Activated naive CD4-positive, alpha-beta T cell treated with Interleukin-2 at 50 U/mL for 16 hours (primary cell): Measurements from ENCODE around the gene BLOC1S4.
A peak's percentile ranks its signal among the peaks of the same experiment; 100 is the strongest.
"Not testable (repeated sequence)": the region's sequence is repeated elsewhere in the genome, so short reads cannot be mapped to it uniquely, and the experiment has no call there.

ENCODE experiments used
- DNase-seq: peaks from one replicate; pipeline ENCODE4 v3.0.0-alpha.2; 2020

Gene BLOC1S4

GRCh38 chr4:6719611-6720179 lies 3.7 kb downstream of the BLOC1S4 start:
- DNase-seq = no peak

DNA sequence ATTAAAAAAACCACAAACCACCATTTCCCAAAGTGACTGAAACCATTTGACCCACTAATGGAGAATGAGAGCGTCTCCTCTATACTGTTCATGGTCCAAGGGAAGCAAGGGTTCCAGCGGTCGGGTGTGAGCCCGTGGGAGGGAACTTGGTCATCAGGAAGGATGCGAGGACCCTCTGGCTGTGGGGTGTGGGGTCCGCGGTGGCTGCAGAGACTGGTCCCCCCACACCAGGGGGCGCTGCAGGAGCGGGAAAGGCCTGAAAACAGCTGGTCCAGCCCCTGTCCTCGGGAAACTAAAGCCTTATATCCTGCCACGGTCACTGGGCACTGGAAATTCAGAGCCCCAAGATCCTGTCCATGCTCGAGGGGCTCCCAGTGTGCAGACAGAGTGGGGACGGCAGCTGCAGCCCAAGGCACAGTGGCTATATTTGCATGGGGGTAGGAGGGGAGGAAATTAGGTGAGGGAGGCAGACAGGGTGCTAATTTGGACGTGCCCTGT lies 4.3 kb downstream of the BLOC1S4 start:
- peak; percentile 81 for DNase-seq

DNA sequence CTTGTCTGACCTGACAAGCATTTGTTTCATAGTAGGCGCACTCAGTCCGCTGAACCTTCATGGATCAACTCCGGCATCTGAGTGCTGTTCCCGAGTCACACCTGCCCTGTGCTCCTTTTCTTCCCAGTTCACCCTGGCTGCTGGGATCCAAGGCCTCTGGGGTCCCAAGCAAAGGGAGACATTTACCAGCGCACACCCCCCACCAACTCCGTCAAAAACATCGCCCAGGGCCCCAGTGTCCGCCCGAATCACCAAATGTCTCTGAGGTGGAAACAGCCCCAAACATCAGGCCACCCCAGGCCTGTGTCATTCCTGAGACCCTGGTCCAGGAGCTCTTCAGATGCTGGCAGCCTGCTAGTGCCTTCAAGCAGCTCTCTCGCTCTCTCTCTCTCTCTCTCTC lies 5.1 kb downstream of the BLOC1S4 start:
- no peak for DNase-seq

GRCh38 chr4:6722891-6723290 lies 6.9 kb downstream of the BLOC1S4 start:
- no peak for DNase-seq

DNA sequence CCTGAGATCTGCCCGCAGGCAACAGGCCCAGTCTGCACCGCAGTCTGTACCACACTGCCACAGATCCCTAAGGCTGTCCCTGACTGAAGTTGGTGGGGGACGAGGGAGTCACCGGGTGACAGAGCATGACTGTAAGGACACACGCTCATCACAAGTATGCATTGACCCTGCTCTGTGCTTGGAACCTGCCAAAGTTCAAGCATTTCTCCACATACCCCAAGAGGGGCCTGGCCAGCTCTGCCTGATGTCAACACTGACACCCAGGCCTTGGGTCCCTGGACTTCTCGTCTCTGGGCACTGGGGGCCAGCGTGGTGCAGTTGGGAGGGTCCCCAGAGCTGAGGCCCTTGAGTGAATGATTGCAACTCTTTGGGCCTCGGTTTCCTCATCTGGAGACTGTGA lies 7.9 kb downstream of the BLOC1S4 start:
- DNase-seq = no peak

GRCh38 chr4:6724421-6725111 lies 8.6 kb downstream of the BLOC1S4 start:
- no peak for DNase-seq

DNA sequence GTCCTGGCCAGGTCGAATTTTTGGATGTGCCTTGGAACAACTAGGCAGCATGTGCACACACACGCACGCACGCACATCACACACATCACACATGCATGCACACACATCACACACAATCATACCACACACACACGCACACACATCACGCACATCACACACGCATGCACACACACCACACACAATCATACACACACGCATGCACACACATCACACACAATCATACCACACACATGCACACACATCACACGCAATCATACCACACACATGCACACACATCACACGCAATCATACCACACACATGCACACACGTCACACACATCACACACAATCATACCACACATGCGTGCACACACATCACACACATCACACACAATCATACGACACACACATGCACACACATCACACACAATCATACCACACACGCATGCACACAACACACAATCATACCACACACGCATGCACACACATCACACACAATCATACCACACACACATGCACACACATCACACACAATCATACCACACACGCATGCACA lies 9.5 kb downstream of the BLOC1S4 start:
- not testable (repeated sequence) for DNase-seq

DNA sequence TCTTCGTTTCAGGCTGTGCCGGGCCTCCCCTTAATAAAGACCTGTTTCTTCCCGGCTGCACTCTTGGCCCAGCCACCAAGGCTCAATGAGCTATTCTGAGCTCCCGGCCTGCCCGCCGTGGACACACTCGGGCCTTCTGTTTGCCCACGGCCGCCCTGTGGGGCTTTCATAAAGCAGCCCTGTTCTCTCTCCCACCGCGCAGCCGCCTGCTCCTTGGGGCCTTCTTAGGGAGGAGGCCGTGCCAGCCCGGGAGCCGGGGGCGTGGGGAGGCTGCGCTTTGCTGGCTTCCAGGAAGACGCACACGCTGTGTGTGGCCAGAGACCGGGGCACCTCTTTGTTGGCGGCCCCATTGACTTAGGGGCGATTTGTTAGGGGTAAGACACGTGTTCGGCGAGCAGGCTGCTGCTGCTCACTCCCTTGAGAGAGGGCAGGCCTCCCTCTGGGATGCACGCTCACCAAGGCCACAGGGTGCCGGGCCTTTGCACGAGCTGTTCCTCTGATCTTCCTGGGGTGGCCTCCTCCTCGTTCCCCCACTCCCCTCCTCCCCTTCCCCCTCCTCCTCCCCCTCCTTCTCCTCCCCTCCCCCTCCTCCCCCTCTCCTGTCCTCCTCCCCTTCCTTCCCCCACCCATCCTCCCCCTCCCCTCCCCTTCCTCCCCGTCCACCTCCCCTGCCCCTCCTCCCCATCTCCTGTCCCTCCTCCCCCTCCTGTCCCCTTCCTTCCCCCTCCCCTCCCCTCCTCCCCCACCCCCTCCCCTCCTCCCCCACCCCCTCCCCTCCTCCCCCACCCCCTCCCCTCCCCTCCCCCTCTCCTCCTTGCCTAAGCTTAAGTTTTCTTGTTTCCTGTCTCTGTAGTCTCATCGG lies 11.3 kb downstream of the BLOC1S4 start:
- DNase-seq = no peak

DNA sequence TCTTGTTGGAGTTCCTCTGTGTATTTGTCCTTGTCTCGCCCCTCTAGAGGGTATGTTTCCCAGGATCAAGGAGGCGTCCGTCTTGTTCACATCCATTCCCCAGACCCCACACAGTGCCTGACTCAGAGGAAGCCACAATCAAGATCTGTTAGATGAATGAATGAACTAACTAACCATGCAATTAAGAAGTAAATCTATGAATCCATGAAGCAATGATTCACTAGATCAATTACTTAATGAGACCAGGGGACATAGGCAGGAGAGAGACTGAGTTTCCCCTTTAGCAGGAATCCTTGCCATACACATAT lies 11.9 kb downstream of the BLOC1S4 start:
- DNase-seq = no peak

DNA sequence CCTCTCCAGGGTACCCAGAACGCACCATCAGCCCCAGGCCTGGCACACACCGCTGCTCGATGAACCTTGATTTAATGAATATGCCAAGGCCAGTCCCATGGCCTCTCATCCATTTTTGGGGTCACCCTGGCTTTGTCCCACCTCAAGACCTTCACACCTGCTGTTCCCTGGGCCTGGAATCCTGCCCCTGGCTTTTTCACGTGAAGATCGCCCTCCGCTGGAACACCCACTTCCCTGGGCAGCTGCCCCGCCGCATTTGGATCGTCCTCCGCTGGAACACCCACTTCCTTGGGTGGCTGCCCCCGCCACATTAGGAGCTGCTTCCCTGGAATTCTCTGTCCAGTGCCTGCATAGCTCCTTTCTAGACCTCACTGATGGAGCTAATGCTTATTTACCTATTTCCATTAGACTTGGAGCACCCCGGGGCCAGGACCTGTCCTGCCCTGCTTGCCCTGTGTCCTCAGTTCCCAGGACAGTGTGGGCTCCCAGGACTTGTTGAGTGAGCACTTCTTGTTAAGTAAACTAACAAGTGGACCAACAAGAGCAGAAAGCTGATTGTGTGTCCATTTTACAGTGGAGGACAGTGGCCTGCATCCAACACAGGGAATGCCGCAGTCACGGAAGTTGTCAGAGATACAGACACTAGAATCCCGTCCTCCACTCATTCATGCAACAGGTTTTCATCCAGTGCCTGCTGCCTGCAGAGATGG lies 12.5 kb downstream of the BLOC1S4 start:
- DNase-seq = no peak

DNA sequence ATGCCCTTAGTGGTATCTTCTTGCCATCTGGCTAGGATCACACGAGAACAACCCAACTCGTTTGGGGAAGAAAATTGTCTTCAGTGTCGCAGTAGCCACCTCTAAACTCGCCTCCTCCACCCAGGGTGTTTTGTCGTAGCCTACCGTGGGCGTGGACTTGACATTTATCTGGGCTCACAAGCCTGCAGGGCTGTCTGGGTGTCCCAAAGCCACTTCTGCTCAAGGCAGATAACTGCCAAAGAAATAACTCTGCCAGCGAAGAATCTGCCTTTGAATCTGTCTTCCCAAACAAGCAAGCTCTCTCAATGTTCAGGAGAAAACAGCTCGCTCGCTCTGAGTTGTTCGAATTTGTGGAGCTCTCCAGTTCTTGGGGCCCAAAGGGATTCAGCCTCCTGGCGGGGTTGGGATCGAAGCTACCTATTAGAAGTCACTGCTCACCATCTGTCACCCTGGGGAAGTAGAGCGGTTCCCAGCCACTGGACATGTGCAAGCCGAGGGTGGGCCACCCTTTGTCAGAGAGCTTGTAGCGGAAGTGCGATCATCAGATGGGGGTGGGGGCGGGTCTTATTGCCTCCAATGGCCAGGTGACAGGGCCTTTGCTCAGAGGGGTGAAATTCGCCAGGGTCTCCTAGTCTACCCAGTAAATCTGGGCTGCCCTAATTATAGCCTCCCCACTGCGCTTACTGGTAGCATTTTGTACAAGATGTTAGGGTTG lies 14.8 kb downstream of the BLOC1S4 start:
- no peak for DNase-seq

DNA sequence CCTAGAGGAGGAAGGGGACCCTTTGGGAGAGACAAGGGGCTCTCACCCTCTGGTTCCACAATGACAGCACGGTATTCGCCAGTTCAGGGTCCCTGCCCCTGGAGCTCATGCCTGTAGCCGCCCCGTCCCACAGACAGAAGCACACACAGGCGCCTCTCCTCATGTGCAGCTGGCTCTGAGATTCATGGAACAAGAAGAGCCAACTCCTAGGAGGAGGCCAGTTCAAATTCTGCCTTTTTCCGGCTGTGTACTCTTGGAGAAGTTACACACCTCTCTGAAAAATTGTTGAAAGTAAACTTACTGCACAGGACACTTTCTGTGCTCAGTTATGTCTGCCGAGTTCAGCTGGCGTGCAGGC lies 15.3 kb downstream of the BLOC1S4 start:
- DNase-seq = no peak

GRCh38 chr4:6731780-6732179 lies 15.8 kb downstream of the BLOC1S4 start:
- DNase-seq = no peak

GRCh38 chr4:6732441-6733357 lies 16.7 kb downstream of the BLOC1S4 start:
- DNase-seq = no peak

GRCh38 chr4:6733358-6734164 lies 17.6 kb downstream of the BLOC1S4 start:
- no peak for DNase-seq

DNA sequence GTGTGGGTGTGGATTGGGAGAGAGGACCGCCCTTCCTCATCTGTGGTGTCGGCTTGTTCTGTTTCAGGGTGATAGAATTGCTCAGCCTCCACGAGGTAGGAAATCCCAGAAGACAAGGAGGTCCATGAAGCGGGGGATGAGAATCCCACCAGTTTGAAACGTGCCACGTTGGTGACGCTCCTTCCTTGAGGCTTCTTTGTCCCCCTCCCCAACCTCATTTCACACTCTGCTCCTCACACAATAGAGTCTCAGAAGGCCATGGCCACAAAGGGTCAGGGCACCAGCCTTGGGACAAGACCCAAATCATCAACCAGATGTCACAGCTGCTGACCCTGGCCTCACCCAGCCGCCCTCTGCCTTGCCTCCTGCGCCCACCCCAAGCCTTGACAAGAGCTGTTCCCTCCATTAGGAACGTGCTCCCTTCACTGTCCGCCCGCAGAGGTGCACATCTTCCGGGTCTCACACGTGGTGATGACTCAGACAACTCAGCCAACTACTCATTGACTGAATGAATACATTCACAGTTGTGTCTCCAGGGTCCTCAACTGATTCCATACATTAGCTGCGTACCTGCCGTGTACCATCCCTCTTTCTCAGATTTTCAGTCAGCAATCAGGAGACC lies 18.3 kb downstream of the BLOC1S4 start:
- no peak for DNase-seq

DNA sequence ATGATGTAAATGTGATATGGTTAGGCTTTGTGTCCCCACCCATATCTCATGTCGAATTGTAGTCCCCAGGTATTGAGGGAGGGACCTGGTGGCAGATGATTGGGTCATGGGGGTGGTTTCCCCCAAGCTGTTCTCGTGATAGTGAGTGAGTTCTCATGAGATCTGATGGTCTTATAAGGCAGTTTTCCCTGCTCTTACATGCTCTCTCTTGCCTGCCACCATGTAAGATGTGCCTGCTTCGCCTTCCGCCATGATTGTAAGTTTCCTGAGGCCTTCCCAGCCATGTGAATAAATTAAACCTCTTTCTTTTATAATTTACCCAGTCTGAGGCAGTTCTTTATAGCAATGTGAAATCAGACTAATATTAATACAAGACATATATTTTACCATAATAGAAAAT lies 23.9 kb downstream of the BLOC1S4 start:
- DNase-seq = no peak

GRCh38 chr4:6740347-6740746 lies 24.4 kb downstream of the BLOC1S4 start:
- no peak for DNase-seq

DNA sequence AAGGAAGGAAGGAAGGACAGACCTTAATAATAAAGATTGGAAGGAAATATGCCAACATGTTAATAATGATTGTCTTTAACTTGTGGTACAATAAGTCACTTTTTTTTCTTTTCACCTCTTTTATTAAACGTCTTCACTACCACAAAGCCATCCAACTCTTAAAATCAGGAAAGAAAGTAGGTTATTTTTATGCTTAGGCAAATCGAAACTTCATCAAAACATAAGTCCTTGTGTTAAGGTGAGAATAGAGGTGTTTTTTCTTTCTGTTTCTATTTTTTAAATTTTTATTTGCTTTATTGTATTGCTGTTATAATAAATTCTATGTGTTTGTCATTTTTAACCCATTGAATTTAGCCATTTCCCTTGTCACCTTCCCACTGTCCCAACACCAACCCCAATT lies 26.5 kb downstream of the BLOC1S4 start:
- no peak for DNase-seq

- DNase-seq = no peak
Measured at GRCh38 chr4:6742989-6743388, 27.0 kb downstream of the BLOC1S4 start.
